BLaER1 (cell line): ENCODE results near the gene NUDC.

Experiments used
- H3K27ac ChIP-seq: shearing (Covaris generic); formaldehyde crosslinking; 2 replicates; pipeline ENCODE4 v1.8.1; 2022
- H3K27me3 ChIP-seq: shearing (Covaris generic); formaldehyde crosslinking; 2 replicates; pipeline ENCODE4 v1.8.1; 2022
- H3K36me3 ChIP-seq: shearing (Covaris generic); formaldehyde crosslinking; 2 replicates; pipeline ENCODE4 v1.8.1; 2022
- H3K4me1 ChIP-seq: shearing (Covaris generic); formaldehyde crosslinking; 2 replicates; pipeline ENCODE4 v1.8.1; 2022
- H3K4me2 ChIP-seq: shearing (Covaris generic); formaldehyde crosslinking; 2 replicates; pipeline ENCODE4 v1.8.1; 2022
- H3K4me3 ChIP-seq: shearing (Covaris generic); formaldehyde crosslinking; 2 replicates; pipeline ENCODE4 v1.8.1; 2022
- H3K9ac ChIP-seq: shearing (Covaris generic); formaldehyde crosslinking; 2 replicates; pipeline ENCODE4 v1.8.1; 2022
- H3K9me3 ChIP-seq: shearing (Covaris generic); formaldehyde crosslinking; 2 replicates; pipeline ENCODE4 v1.8.1; 2022
- H4K20me1 ChIP-seq: shearing (Covaris generic); formaldehyde crosslinking; 2 replicates; pipeline ENCODE4 v1.8.1; 2022
- Cebpa-rat ChIP-seq: shearing (Covaris generic); IDR thresholded peaks from 2 replicates; pipeline ENCODE4 v1.8.1; 2022

Gene NUDC

GRCh38 chr1:26959722-26960624 is 38.4 kb downstream of the NUDC start, which contains the start of gene KDF1:
KDF1 (minus strand) TSS chr1:26960468; CDS start chr1:26952380, 8,088 bp downstream.
- H3K9ac ChIP-seq = no peak within 1 kb of the TSS
- H3K4me3 ChIP-seq = peak within 1 kb of the TSS; percentile 18; the same call in 1 of the 2 replicates
- peaks cover 25% of the 10 kb centered on the region for H3K4me1 ChIP-seq
- no peak within 1 kb of the TSS for H3K27ac ChIP-seq
- H4K20me1 ChIP-seq = peaks cover 11% of the 10 kb centered on the region; the same call in 1 of the 2 replicates
- peak within 1 kb of the TSS; percentile 45 for H3K4me2 ChIP-seq
- H3K36me3 ChIP-seq = no peaks in the 10 kb centered on the region
- peaks cover 40% of the 10 kb centered on the region for H3K27me3 ChIP-seq
- H3K9me3 ChIP-seq = peaks cover 6% of the 10 kb centered on the region
- TF ChIP-seq Cebpa-rat = no peak

- H3K4me3 ChIP-seq = no peak overlapping the region
Observed at GRCh38 chr1:26960625-26960966, 39.1 kb downstream of the NUDC start.

GRCh38 chr1:26961826-26962225 is 40.3 kb downstream of the NUDC start:
- Histone ChIP-seq H3K36me3 (no peaks in the 10 kb centered on the region), H3K9ac (no peak overlapping the region), H4K20me1 (peaks cover 11% of the 10 kb centered on the region; the same call in 1 of the 2 replicates), H3K4me3 (no peak overlapping the region), H3K4me2 (no peak overlapping the region), H3K27me3 (peaks cover 40% of the 10 kb centered on the region), H3K27ac (no peak overlapping the region), H3K9me3 (no peaks in the 10 kb centered on the region), H3K4me1 (peaks cover 28% of the 10 kb centered on the region)
- no peak for TF ChIP-seq Cebpa-rat

More at GRCh38 chr1:26960625-26960966, 39.1 kb downstream of the NUDC start:
- Histone ChIP-seq H3K36me3 (no peaks in the 10 kb centered on the region), H4K20me1 (peaks cover 11% of the 10 kb centered on the region; the same call in 1 of the 2 replicates), H3K9ac (no peak overlapping the region), H3K4me2 (peak overlapping the region; percentile 45; the same call in 1 of the 2 replicates), H3K9me3 (peaks cover 6% of the 10 kb centered on the region), H3K27ac (no peak overlapping the region), H3K27me3 (peaks cover 40% of the 10 kb centered on the region), H3K4me1 (peaks cover 25% of the 10 kb centered on the region)
- no peak for TF ChIP-seq Cebpa-rat

GRCh38 chr1:26965213-26965612 is 43.7 kb downstream of the NUDC start:
- H3K4me3 ChIP-seq = no peak overlapping the region
- H3K4me2 ChIP-seq = no peak overlapping the region
- no peak for TF ChIP-seq Cebpa-rat
- H3K9me3 ChIP-seq = no peaks in the 10 kb centered on the region
- peaks cover 17% of the 10 kb centered on the region for H3K27me3 ChIP-seq
- H3K9ac ChIP-seq = no peak overlapping the region
- no peaks in the 10 kb centered on the region for H3K36me3 ChIP-seq
- H3K4me1 ChIP-seq = peaks cover 30% of the 10 kb centered on the region
- no peak overlapping the region for H3K27ac ChIP-seq
- H4K20me1 ChIP-seq = peaks cover 8% of the 10 kb centered on the region; the same call in 1 of the 2 replicates

- peaks cover 31% of the 10 kb centered on the region for H3K4me1 ChIP-seq
- peaks cover 4% of the 10 kb centered on the region; the same call in 1 of the 2 replicates for H4K20me1 ChIP-seq
- no peak overlapping the region for H3K27ac ChIP-seq
- no peaks in the 10 kb centered on the region for H3K36me3 ChIP-seq
- H3K4me3 ChIP-seq = no peak overlapping the region
- no peak for TF ChIP-seq Cebpa-rat
- H3K4me2 ChIP-seq = no peak overlapping the region
- no peak overlapping the region for H3K9ac ChIP-seq
- peaks cover 13% of the 10 kb centered on the region for H3K27me3 ChIP-seq
- no peaks in the 10 kb centered on the region for H3K9me3 ChIP-seq
Observed at GRCh38 chr1:26965628-26966027, 44.1 kb downstream of the NUDC start.

- H3K36me3 ChIP-seq = no peaks in the 10 kb centered on the region
- H3K9ac ChIP-seq = no peak overlapping the region
- H3K27me3 ChIP-seq = no peaks in the 10 kb centered on the region
- H3K27ac ChIP-seq = no peak overlapping the region
- no peak overlapping the region for H3K4me3 ChIP-seq
- H3K4me1 ChIP-seq = peaks cover 39% of the 10 kb centered on the region
- no peaks in the 10 kb centered on the region for H3K9me3 ChIP-seq
- H3K4me2 ChIP-seq = peak overlapping the region; percentile 33
- no peak for TF ChIP-seq Cebpa-rat
- no peaks in the 10 kb centered on the region for H4K20me1 ChIP-seq
Observed at GRCh38 chr1:26970810-26971209, 49.3 kb downstream of the NUDC start.

- H3K4me2 ChIP-seq = peak overlapping the region; percentile 53
- no peaks in the 10 kb centered on the region for H3K9me3 ChIP-seq
- H3K4me1 ChIP-seq = peaks cover 38% of the 10 kb centered on the region
- no peaks in the 10 kb centered on the region for H3K36me3 ChIP-seq
- H3K9ac ChIP-seq = no peak overlapping the region
- H4K20me1 ChIP-seq = no peaks in the 10 kb centered on the region
- no peaks in the 10 kb centered on the region for H3K27me3 ChIP-seq
- no peak overlapping the region for H3K4me3 ChIP-seq
- H3K27ac ChIP-seq = no peak overlapping the region
- no peak for TF ChIP-seq Cebpa-rat
Observed at GRCh38 chr1:26971590-26971989, 50.0 kb downstream of the NUDC start.

- Histone ChIP-seq H3K4me2 (peak overlapping the region; percentile 53), H3K4me3 (no peak overlapping the region), H4K20me1 (no peaks in the 10 kb centered on the region), H3K27me3 (no peaks in the 10 kb centered on the region), H3K9me3 (no peaks in the 10 kb centered on the region), H3K4me1 (peaks cover 30% of the 10 kb centered on the region), H3K9ac (no peak overlapping the region), H3K36me3 (no peaks in the 10 kb centered on the region), H3K27ac (no peak overlapping the region)
- no peak for TF ChIP-seq Cebpa-rat
Observed at GRCh38 chr1:26972390-26972789, 50.8 kb downstream of the NUDC start.

- H3K4me2 ChIP-seq = peak overlapping the region; percentile 53
- no peak overlapping the region for H3K4me3 ChIP-seq
- peaks cover 29% of the 10 kb centered on the region for H3K4me1 ChIP-seq
- no peaks in the 10 kb centered on the region for H4K20me1 ChIP-seq
- no peak overlapping the region for H3K9ac ChIP-seq
- H3K27ac ChIP-seq = no peak overlapping the region
- no peaks in the 10 kb centered on the region for H3K36me3 ChIP-seq
- TF ChIP-seq Cebpa-rat = peak; percentile 61; the same call in 1 of the 2 replicates
- no peaks in the 10 kb centered on the region for H3K9me3 ChIP-seq
- H3K27me3 ChIP-seq = no peaks in the 10 kb centered on the region
Observed at GRCh38 chr1:26972821-26973220, 51.3 kb downstream of the NUDC start.
